Uterus (tissue), 2 donors: Measurements from ENCODE around the gene LGALS3BP.

ENCODE experiments used
- CTCF ChIP-seq, 4 experiments: fragments of 200-600 bp in 2 of 4; fragments of 450-650 bp in 2 of 4; sonication (generic) in 2 of 4; IDR thresholded peaks; one replicate each; pipeline ENCODE4 v1.5.1; 2016 to 2019; ENCODE audit warnings: antibody characterized with exemption in 4 of 4, mild to moderate bottlenecking in 2 of 4, moderate library complexity in 1 of 4
- POLR2A ChIP-seq, 2 donors: fragments of 450-650 bp; IDR thresholded peaks; one replicate each; pipeline ENCODE4 v1.6.1; 2016; ENCODE audit warnings: antibody characterized with exemption in 2 of 2, mild to moderate bottlenecking in 1 of 2, moderate library complexity in 1 of 2

GRCh38 chr17:78999947-79000395, 20.2 kb upstream of the LGALS3BP start:
- TF ChIP-seq CTCF (IDR thresholded peaks at IDR 0.05) (no peak), POLR2A (IDR thresholded peaks at IDR 0.05) (no peak)
